GM19395 (cell line): ENCODE results near the gene MAFF.
"Not testable (repeated sequence)": the region's sequence is repeated elsewhere in the genome, so short reads cannot be mapped to it uniquely, and the experiment has no call there.

ENCODE experiments used
- ATAC-seq: cut with Tn5 transposase; IDR thresholded peaks from one replicate; pipeline ENCODE4 v1.9.1; 2021; ENCODE audit warnings: mild to moderate bottlenecking, moderate library complexity; ENCODE audit not compliant: unreplicated experiment

The MAFF gene

DNA sequence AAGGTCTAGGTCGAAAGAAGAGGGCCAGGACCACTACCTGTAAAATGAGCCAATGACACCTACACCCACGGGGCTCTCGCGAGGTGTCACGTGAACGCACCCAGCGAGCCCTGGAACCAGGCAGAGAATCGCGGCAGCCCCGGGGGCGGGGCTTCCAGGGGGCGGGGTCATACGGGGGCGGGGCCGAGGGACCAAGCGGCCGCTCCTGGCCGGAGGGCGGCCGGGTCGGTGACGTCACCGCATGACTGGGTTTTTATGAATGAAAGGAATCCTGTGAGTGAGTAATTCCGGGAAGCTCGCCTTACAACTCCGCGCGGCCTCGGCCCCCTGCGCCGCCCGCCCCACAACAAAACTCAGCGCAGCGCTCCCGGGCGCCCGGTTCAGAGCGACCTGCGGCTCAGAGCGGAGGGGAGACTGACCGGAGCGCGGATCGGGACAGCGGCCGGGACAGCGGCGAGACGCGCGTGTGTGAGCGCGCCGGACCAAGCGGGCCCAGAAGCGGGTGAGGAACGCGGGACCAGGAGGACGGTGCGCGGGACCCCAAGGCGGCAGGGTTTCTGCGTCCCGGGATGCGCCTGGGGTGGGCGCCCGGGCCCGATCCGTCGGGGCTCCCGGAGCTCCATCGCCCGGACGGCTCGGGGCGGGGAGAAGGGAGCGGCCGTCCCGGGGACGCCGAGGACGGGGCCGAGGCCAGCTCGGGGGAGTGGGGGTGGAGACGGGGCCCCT, at the start of gene MAFF:
Gene MAFF (plus strand): TSS at position 284 of the 726 bp plus-strand sequence. CDS start 11,860 bp downstream, outside the sequence.
- ATAC-seq, result peak; percentile 66

DNA sequence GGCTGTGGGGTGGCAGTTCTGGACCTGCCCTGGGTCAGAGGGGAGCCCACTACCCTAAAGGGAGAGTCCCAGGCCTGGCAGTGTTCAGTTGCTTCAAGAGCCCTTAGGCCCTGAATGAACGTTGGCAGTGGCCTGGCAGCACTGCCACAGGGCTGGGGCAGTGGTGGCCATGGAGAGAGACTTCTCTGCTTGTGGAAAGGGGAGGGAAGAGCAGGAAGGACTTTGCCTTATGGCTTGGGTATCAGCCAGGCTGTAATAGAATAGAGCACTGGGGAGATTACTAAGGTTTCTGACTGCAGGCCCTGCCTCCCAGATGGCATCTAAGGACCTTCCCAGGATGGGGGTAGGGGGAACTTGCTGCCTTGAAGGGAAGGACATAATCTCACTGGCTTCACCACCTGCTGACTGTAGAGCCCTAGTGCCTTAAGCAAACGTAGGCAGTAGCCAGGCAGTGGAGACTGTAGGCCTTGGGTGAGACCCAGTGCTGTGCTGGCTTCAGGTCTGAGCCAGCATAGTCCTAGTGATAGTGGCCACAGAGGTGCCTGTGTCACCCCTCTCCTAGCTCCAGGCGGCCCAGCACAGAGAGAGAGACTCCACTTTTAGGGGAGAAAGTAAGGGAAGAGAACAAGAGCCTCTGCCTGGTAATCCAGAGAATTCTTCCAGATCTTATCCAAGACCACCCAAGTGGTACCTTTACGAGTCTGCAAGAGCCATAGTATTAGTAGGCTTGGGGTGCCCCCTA, 47.8 kb upstream of the MAFF start:
- no peak for ATAC-seq

DNA sequence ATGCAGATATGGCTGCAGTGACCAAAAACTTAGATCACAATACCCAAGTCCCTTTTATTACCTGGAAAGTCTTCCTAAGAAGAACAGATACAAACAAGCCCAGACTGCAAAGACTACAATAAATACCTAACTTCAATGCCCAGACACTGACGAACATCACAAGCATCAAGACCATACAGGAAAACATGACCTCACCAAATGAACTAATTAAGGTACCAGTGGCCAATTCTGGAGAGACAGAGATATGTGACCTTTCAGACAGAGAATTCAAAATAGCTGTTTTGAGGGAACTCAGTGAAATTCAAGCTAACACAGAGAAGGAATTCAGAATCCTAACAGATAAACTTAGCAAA, 47.3 kb upstream of the MAFF start:
- not testable (repeated sequence) for ATAC-seq

- no peak for ATAC-seq
Observed at GRCh38 chr22:38155703-38156102, 46.1 kb upstream of the MAFF start.

DNA sequence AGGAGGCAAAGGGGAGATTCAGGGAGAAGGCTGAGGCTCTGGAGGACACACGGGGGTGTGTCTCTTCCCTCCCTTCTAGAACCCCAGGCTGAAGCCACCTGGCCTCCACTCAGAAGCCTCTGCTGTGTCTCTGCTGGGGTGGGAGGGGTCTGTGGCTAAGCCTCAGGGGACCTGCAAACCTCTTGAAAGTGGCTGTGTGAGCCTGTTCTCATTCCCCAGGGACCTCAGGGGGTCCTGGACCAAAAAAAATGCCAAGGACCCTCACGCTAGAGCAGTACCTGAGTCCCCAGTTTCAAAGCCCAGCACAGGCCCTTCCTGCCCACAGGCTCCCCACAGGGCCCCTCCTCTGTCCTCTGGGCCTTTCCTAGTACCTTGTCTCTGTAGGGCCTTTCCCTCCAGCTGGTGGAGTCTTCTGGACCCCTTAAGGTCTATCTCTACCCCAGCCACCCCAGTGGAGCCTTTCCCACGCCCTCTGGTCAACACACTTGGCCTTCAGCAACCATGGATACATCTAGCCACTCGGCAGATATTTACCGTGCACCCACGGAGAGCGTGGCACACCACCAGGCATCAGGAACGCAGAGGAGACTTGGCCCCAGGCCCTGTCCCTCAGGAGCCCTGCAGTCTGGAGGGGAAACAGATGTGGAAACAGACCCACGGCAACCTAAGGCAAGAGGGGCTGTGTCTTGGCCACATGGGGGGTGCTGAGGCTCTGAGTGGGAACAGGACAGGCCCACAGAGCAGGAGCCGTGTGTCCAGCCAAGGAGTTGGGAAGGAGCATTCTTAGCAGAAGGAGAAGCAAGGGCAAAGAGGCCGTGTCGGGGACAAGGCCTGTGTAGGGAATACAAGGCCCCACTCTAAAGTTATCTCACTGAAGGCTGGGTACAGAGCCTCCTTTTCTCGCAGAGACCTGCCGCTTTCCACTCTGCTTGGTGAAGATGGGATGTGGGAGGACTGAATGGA, 38.6 kb upstream of the MAFF start:
- no peak for ATAC-seq

GRCh38 chr22:38163844-38164550, 37.8 kb upstream of the MAFF start:
- ATAC-seq, result no peak

DNA sequence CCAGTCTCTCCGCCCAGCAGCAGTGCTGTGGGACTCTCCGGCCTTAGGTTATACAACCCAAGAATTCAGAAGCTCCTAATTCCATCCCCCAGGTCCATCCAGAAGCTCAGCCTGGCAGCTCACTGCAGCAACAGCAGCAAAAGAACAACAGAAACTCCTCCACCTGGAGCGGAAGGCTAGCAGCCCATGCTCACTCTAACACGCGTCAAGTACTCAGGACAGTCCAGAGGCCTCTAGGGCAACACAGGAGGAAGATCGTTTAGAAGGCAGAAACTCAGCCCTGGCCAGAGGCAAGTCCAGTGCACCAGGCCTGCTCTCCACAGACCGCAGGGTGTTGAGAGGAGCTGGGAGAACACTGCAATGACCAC, 37.3 kb upstream of the MAFF start:
- ATAC-seq, result no peak

GRCh38 chr22:38165922-38166593, 35.7 kb upstream of the MAFF start:
- no peak for ATAC-seq

DNA sequence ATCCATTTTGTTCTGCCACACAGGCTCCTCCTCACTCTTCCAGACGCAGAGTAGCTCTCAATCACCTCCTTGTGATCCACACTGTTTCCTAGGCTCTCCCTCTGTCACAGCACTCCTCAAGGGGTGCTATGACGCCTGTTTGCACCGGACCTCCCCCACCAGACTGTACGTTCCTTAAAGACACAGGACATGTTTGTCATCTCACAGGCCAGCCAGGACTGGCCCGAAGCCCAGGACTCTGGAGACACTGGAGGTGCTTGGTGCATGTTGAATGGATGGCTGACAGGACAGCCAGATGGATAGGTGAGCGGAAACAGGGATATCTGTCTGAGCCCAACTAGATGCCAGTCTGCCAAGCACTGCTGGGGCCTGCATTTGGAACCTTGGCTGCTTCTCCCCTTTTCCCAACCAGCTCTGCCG, 33.8 kb upstream of the MAFF start:
- ATAC-seq, result no peak

- no peak for ATAC-seq
Observed at GRCh38 chr22:38169116-38169515, 32.7 kb upstream of the MAFF start.

GRCh38 chr22:38170469-38170868, 31.3 kb upstream of the MAFF start:
- no peak for ATAC-seq

DNA sequence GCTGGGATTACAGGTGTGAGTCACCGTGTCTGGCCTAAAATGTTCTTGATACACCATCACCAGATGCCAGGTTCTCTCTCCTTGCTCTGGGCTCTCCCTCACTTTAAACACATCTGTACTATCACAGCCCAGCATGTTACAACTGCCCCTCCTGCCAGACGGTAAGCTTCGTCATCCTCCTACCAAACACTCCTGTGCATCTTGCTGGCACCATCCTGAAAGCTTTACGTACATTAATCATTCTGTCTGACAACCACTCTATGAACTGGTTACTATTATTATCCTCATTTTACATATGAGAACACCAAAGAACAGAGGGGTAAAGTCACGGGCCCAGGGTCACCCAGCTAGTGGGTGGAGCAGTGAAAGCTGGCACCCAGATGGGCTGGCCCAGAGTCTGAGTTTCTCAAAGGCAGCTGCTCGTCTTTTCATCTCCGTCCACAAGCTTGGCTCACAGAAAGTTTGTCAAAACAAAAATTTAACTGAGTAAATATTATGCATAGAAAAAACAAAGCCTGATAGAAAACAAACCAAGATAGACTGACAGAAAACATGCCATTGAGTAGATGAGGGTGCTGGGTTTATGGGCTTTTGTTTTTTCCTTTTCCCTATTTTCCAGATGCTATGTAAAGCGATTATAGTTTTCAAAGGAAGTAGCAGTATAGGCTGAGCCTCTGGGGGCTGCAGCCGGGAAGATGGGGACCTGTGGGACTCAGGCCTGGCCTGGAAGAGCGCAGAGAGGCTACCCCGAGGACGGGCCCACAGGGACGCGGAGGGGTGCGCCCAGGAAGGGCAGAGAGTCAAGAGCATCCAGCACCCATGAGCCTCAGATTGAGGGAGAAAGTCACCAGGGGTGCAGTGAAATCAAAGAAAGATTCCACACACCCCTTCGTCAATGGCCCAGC, 29.6 kb upstream of the MAFF start:
- ATAC-seq, result no peak

GRCh38 chr22:38172832-38173640, 28.8 kb upstream of the MAFF start:
- ATAC-seq, result no peak

DNA sequence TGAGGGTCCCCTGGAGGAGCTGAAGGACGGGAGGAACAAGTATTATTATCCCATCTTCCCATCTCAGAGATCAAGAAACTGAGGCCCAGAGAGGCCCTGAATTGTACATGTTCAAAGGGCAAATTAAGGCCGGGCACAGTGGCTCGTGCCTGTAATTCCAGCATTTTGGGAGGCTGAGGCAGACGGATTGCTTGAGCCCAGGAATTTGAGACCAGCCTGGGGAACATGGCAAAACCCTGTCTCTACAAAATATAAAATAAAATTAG, 28.2 kb upstream of the MAFF start:
- no peak for ATAC-seq

DNA sequence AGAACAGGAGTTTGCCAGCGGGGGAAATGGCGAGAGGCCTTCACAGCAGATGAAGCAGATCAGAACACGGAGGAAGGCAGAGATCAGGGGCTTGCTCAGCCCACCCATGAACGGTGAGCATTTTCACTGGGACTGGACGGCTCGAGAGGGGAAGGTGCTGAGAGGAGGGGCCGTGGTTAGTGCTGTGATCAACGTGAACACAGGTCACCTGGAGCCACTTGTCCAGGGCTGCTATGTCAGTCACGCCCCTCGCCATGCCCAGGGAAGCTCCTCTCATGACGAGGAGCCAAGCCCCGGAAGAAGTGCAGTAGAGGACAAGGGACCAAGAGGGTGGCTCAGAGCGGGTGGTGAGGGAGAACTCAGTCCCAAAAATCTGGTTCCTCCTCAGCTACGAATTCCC, 27.2 kb upstream of the MAFF start:
- no peak for ATAC-seq

DNA sequence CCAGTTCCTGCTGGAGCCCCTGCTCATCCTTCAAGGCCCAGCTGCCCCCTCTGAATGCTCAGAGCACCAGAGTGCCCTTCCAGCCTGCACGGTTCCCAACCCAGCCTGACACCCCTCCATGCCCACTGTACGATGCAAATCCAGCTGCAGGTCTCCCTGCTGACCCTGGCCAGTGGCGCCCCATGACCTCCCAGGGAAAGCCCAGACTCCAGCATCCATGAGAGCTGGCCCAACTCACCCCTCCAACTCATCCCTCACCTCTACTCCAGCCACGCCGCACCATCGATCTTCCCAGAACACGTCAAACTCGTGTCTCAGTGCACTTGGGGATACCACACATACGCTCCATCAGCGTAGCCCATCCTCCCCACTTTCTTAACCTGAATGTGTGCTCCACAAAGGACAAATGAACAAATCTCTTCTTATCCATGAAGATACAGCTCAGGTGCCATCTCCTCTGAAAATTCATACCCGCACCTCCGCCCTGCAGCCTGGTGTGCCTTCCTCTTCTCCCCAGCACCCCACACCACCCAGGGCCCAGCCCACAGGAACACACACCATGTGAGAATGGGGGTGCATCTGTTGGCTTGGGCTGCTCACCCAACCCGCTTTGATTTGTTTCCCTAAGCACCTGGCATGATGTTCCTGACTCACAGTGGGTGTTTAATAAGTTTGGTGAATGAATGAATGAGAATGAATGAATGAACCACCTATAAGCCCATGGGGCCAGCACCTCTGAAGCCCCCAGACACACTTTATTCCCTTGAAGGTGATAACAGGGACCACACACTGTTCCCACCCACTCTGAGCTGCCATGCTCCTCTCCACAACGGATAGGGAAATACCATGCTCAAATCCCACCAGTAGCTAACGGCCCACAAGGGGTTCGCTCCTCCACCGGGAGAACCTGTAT, 26.3 kb upstream of the MAFF start:
- ATAC-seq, result no peak

- no peak for ATAC-seq
Observed at GRCh38 chr22:38176170-38176741, 25.5 kb upstream of the MAFF start.
